ENCODE results near the gene LCN15. TPM values are rescaled to one million over a fixed set of nuclear protein-coding genes. Genes with fewer than 3 reads are reported as not detected.
A peak's percentile ranks its signal among the peaks of the same experiment; 100 is the strongest.

Gene LCN15
- polyA plus RNA-seq, 1 experiment: not detected

- CTCF ChIA-PET: interaction anchor here (1.6 kb wide), 1 partner anchor 101 kb away, joined by 5 read pairs; no protein-coding TSS in a partner anchor
- no peak for TF ChIP-seq CTCF (IDR thresholded peaks at IDR 0.05; ENCODE audit: insufficient read depth, low read depth, low read length)
- DNase-seq (ENCODE audit: low read depth): no peak
Observed at GRCh38 chr9:136726118-136726517, 38.2 kb downstream of the LCN15 start.

GRCh38 chr9:136725612-136726011 lies 38.7 kb downstream of the LCN15 start:
- Histone ChIP-seq H3K27me3 (ENCODE audit: control insufficient read depth, insufficient read depth, low read length) (no peaks in the 10 kb centered on the region), H3K4me3 (ENCODE audit: low read depth, low read length) (peak overlapping the region; percentile 97; the same call in 1 of the 2 replicates), H3K36me3 (ENCODE audit: control insufficient read depth, insufficient read depth, low read length) (peaks cover 42% of the 10 kb centered on the region)
- ChIA-PET POLR2A (no interaction called here), CTCF (no interaction called here)
- no peak for DNase-seq (ENCODE audit: low read depth)
- no peak for TF ChIP-seq CTCF (IDR thresholded peaks at IDR 0.05; ENCODE audit: insufficient read depth, low read depth, low read length)

More at GRCh38 chr9:136726118-136726517, 38.2 kb downstream of the LCN15 start:
- Histone ChIP-seq H3K27me3 (ENCODE audit: control insufficient read depth, insufficient read depth, low read length) (no peaks in the 10 kb centered on the region), H3K4me3 (ENCODE audit: low read depth, low read length) (peak overlapping the region; percentile 97), H3K36me3 (ENCODE audit: control insufficient read depth, insufficient read depth, low read length) (peaks cover 41% of the 10 kb centered on the region)
- POLR2A ChIA-PET: no interaction called here

GRCh38 chr9:136724772-136725171 lies 39.5 kb downstream of the LCN15 start:
- Histone ChIP-seq H3K36me3 (ENCODE audit: control insufficient read depth, insufficient read depth, low read length) (peaks cover 42% of the 10 kb centered on the region), H3K27me3 (ENCODE audit: control insufficient read depth, insufficient read depth, low read length) (no peaks in the 10 kb centered on the region), H3K4me3 (ENCODE audit: low read depth, low read length) (no peak overlapping the region)
- no peak for DNase-seq (ENCODE audit: low read depth)
- no peak for TF ChIP-seq CTCF (IDR thresholded peaks at IDR 0.05; ENCODE audit: insufficient read depth, low read depth, low read length)
- ChIA-PET POLR2A (no interaction called here), CTCF (no interaction called here)

- TF ChIP-seq CTCF (IDR thresholded peaks at IDR 0.05; ENCODE audit: insufficient read depth, low read depth, low read length): no peak
- peaks cover 42% of the 10 kb centered on the region for H3K36me3 ChIP-seq (ENCODE audit: control insufficient read depth, insufficient read depth, low read length)
- no peak for DNase-seq (ENCODE audit: low read depth)
- H3K27me3 ChIP-seq (ENCODE audit: control insufficient read depth, insufficient read depth, low read length): no peaks in the 10 kb centered on the region
- H3K4me3 ChIP-seq (ENCODE audit: low read depth, low read length): no peak overlapping the region
- POLR2A ChIA-PET: no interaction called here
- CTCF ChIA-PET: no interaction called here
Observed at GRCh38 chr9:136723989-136724388, 40.3 kb downstream of the LCN15 start.

GRCh38 chr9:136723362-136723976 lies 40.8 kb downstream of the LCN15 start:
- Histone ChIP-seq H3K36me3 (ENCODE audit: control insufficient read depth, insufficient read depth, low read length) (peaks cover 42% of the 10 kb centered on the region), H3K4me3 (ENCODE audit: low read depth, low read length) (no peak overlapping the region), H3K27me3 (ENCODE audit: control insufficient read depth, insufficient read depth, low read length) (no peaks in the 10 kb centered on the region)
- no peak for DNase-seq (ENCODE audit: low read depth)
- no peak for TF ChIP-seq CTCF (IDR thresholded peaks at IDR 0.05; ENCODE audit: insufficient read depth, low read depth, low read length)
- ChIA-PET POLR2A (no interaction called here), CTCF (no interaction called here)

Measured in BJ (cell line).